HG03097 (cell line): ENCODE measurements around the gene VAMP1.
A peak's percentile ranks its signal among the peaks of the same experiment; 100 is the strongest.
"Not testable (repeated sequence)": the region's sequence is repeated elsewhere in the genome, so short reads cannot be mapped to it uniquely, and the experiment has no call there.

Experiments used
- ATAC-seq: cut with Tn5 transposase; IDR thresholded peaks from one replicate; pipeline ENCODE4 v1.9.1; 2021; ENCODE audit not compliant: unreplicated experiment, low FRiP score

VAMP1 gene

GRCh38 chr12:6427796-6428195 is 42.7 kb downstream of the VAMP1 start:
- ATAC-seq: not testable (repeated sequence)

GRCh38 chr12:6426882-6427671 is 43.4 kb downstream of the VAMP1 start:
- peak; percentile 68 for ATAC-seq

GRCh38 chr12:6425590-6426531 is 44.6 kb downstream of the VAMP1 start:
- ATAC-seq: no peak

GRCh38 chr12:6424866-6425265 is 45.6 kb downstream of the VAMP1 start:
- ATAC-seq: no peak

GRCh38 chr12:6424008-6424347 is 46.5 kb downstream of the VAMP1 start:
- ATAC-seq: no peak

- no peak for ATAC-seq
Observed at GRCh38 chr12:6423267-6424007, 47.0 kb downstream of the VAMP1 start.

GRCh38 chr12:6420364-6420763 is 50.1 kb downstream of the VAMP1 start:
- ATAC-seq: no peak

- no peak for ATAC-seq
Observed at GRCh38 chr12:6418796-6419195, 51.7 kb downstream of the VAMP1 start.

- ATAC-seq: no peak
Observed at GRCh38 chr12:6416596-6416995, 53.9 kb downstream of the VAMP1 start.
